Measurements from ENCODE around the gene CD160. TPM values are rescaled to one million over a fixed set of nuclear protein-coding genes. Genes with fewer than 3 reads are reported as not detected.

The CD160 gene
- total and polyA plus RNA-seq, 10 of the 15 experiments (the other 5 are each of a cell fraction or from before 2014, with no cell fraction given), result 0.06 to 1.1 (median 0.26) TPM; not detected in 5

DNA sequence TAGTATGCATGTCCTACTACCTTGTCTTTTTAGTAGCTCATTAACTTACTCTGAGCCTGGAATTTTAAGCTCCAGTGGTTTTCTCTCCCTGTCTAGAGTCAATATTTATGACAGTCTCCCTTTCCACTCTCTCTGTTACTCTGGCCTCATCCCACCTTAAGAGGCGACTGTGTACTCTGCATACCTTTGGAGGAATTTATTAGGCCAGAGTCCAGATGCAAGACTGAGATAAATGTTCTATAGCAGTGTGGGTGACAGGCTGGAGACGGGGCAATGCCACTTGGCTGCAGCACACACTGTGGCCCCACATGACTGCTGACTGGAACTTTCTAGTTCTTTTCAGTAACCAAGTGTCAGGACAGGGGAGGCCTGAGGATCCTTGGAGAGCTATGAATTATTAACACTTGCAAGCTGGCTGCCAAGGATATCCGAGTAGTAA is 8.1 kb upstream of the CD160 start:
- H3K9me3 ChIP-seq (replicated peaks; ENCODE audit: control insufficient read depth, insufficient read depth, low read length), result no peaks in the 10 kb centered on the region
- in situ Hi-C loops (cut with MboI), result no loop called here
- no peak for FAIRE-seq
- H3K27me3 ChIP-seq (replicated peaks in 1 of 2; ENCODE audit: control insufficient read depth in 2 of 2, insufficient read depth in 2 of 2, low read length in 1 of 2), result no peaks in the 10 kb centered on the region
- no peak for DNase-seq (ENCODE audit: low read depth, low spot score)
- H2AFZ ChIP-seq (ENCODE audit: control insufficient read depth, low read depth, low read length), result no peak overlapping the region
- intact Hi-C loops (cut with micrococcal nuclease; ENCODE audit: unreplicated experiment), result no loop called here
- no peak for ATAC-seq
- BruUV-seq (replicated peaks), result no TSS peak
- no peaks in the 10 kb centered on the region for H4K20me1 ChIP-seq (ENCODE audit: control insufficient read depth, insufficient read depth)
- 56% methylated on average over 3 of the region's 3 CpGs for WGBS (ENCODE audit: insufficient coverage, insufficient replicate concordance, low lambda C conversion rate, missing lambda C conversion rate)
- no peak overlapping the region for H3K9ac ChIP-seq (ENCODE audit: control insufficient read depth, insufficient read depth, low read length)
- H3K4me1 ChIP-seq (ENCODE audit: control insufficient read depth, insufficient read depth, low read length), result peaks cover 6% of the 10 kb centered on the region
- no peak overlapping the region for H3K4me3 ChIP-seq
- H3K36me3 ChIP-seq (ENCODE audit: control insufficient read depth in 2 of 2, insufficient read depth in 2 of 2, low read length in 1 of 2), result no peaks in the 10 kb centered on the region
- ChIA-PET SMC1A (ENCODE audit: uncharacterized antibody, unreplicated experiment) (no interaction called here), RAD21 (ENCODE audit: unreplicated experiment) (no interaction called here), POLR2A (interaction anchor here (0.6 kb wide), 1 partner anchor 9 kb away, joined by 3 read pairs; no protein-coding TSS in a partner anchor), CTCF (no interaction called here)
- H3K79me2 ChIP-seq (ENCODE audit: control insufficient read depth, insufficient read depth, low read length), result no peaks in the 10 kb centered on the region
- H3K4me2 ChIP-seq (ENCODE audit: control insufficient read depth, insufficient read depth), result no peak overlapping the region
- no peak overlapping the region for H3K27ac ChIP-seq (ENCODE audit: control insufficient read depth, insufficient read depth)
- no peak for TF ChIP-seq MYB (IDR thresholded peaks at IDR 0.05; ENCODE audit: borderline replicate concordance, low read depth, low read length)
- no peak for TF ChIP-seq ZNF207 (IDR thresholded peaks at IDR 0.05; ENCODE audit: borderline replicate concordance)
- TF ChIP-seq ZBED1 (IDR thresholded peaks at IDR 0.05; ENCODE audit: borderline replicate concordance), result no peak
- no peak for TF ChIP-seq FOXK2 (IDR thresholded peaks at IDR 0.05)
- no peak for TF ChIP-seq SP1 (IDR thresholded peaks at IDR 0.05; ENCODE audit: low read depth, low read length)
- no peak for TF ChIP-seq ZNF274 (IDR thresholded peaks at IDR 0.05; ENCODE audit: insufficient read depth, insufficient read length)
- TF ChIP-seq, protein P1, sequence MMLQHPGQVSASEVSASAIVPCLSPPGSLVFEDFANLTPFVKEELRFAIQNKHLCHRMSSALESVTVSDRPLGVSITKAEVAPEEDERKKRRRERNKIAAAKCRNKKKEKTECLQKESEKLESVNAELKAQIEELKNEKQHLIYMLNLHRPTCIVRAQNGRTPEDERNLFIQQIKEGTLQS (IDR thresholded peaks at IDR 0.05; ENCODE audit: borderline replicate concordance, extremely low read depth, low read depth, low read length), result no peak
- no peak for TF ChIP-seq RB1 (IDR thresholded peaks at IDR 0.05; ENCODE audit: borderline replicate concordance)
- no peak for TF ChIP-seq NFXL1 (IDR thresholded peaks at IDR 0.05; ENCODE audit: borderline replicate concordance)
- no peak for TF ChIP-seq ZNF622 (IDR thresholded peaks at IDR 0.05)
- TF ChIP-seq, protein P2, sequence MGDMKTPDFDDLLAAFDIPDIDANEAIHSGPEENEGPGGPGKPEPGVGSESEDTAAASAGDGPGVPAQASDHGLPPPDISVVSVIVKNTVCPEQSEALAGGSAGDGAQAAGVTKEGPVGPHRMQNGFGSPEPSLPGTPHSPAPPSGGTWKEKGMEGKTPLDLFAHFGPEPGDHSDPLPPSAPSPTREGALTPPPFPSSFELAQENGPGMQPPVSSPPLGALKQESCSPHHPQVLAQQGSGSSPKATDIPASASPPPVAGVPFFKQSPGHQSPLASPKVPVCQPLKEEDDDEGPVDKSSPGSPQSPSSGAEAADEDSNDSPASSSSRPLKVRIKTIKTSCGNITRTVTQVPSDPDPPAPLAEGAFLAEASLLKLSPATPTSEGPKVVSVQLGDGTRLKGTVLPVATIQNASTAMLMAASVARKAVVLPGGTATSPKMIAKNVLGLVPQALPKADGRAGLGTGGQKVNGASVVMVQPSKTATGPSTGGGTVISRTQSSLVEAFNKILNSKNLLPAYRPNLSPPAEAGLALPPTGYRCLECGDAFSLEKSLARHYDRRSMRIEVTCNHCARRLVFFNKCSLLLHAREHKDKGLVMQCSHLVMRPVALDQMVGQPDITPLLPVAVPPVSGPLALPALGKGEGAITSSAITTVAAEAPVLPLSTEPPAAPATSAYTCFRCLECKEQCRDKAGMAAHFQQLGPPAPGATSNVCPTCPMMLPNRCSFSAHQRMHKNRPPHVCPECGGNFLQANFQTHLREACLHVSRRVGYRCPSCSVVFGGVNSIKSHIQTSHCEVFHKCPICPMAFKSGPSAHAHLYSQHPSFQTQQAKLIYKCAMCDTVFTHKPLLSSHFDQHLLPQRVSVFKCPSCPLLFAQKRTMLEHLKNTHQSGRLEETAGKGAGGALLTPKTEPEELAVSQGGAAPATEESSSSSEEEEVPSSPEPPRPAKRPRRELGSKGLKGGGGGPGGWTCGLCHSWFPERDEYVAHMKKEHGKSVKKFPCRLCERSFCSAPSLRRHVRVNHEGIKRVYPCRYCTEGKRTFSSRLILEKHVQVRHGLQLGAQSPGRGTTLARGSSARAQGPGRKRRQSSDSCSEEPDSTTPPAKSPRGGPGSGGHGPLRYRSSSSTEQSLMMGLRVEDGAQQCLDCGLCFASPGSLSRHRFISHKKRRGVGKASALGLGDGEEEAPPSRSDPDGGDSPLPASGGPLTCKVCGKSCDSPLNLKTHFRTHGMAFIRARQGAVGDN (IDR thresholded peaks at IDR 0.05), result no peak
- no peak for TF ChIP-seq MEF2A (IDR thresholded peaks at IDR 0.05; ENCODE audit: insufficient read depth, low read depth, low read length)
- TF ChIP-seq, protein P3, sequence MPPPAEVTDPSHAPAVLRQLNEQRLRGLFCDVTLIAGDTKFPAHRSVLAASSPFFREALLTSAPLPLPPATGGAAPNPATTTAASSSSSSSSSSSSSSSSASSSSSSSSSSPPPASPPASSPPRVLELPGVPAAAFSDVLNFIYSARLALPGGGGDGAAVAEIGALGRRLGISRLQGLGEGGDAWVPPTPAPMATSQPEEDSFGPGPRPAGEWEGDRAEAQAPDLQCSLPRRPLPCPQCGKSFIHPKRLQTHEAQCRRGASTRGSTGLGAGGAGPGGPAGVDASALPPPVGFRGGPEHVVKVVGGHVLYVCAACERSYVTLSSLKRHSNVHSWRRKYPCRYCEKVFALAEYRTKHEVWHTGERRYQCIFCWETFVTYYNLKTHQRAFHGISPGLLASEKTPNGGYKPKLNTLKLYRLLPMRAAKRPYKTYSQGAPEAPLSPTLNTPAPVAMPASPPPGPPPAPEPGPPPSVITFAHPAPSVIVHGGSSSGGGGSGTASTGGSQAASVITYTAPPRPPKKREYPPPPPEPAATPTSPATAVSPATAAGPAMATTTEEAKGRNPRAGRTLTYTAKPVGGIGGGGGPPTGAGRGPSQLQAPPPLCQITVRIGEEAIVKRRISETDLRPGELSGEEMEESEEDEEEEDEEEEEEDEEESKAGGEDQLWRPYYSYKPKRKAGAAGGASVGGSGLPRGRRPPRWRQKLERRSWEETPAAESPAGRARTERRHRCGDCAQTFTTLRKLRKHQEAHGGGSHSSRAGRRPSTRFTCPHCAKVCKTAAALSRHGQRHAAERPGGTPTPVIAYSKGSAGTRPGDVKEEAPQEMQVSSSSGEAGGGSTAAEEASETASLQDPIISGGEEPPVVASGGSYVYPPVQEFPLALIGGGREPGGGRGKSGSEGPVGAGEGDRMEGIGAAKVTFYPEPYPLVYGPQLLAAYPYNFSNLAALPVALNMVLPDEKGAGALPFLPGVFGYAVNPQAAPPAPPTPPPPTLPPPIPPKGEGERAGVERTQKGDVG (CRISPR knock-in tag; IDR thresholded peaks at IDR 0.05), result no peak
- TF ChIP-seq BMI1 (IDR thresholded peaks at IDR 0.05; ENCODE audit: borderline replicate concordance), result no peak
- TF ChIP-seq, protein P4, sequence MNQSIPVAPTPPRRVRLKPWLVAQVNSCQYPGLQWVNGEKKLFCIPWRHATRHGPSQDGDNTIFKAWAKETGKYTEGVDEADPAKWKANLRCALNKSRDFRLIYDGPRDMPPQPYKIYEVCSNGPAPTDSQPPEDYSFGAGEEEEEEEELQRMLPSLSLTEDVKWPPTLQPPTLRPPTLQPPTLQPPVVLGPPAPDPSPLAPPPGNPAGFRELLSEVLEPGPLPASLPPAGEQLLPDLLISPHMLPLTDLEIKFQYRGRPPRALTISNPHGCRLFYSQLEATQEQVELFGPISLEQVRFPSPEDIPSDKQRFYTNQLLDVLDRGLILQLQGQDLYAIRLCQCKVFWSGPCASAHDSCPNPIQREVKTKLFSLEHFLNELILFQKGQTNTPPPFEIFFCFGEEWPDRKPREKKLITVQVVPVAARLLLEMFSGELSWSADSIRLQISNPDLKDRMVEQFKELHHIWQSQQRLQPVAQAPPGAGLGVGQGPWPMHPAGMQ (IDR thresholded peaks at IDR 0.05; ENCODE audit: borderline replicate concordance), result no peak

All from GM12878 (cell line).